MM.1S (cell line): ENCODE data around the gene ADAMTS19.
"Not testable (repeated sequence)": the region's sequence is repeated elsewhere in the genome, so short reads cannot be mapped to it uniquely, and the experiment has no call there.

Experiments used
- DNase-seq: peaks from one replicate; pipeline ENCODE4 v3.0.0-alpha.2; 2015
- H2AFZ ChIP-seq: fragments of 300-600 bp; sonication (generic); 2 replicates; pipeline ENCODE4 v1.6.0; 2016; ENCODE audit warnings: antibody characterized with exemption, low read length
- H3F3A ChIP-seq: fragments of 300-600 bp; sonication (generic); 2 replicates; pipeline ENCODE4 v1.6.1; 2016; ENCODE audit warnings: mild to moderate bottlenecking, antibody characterized with exemption, low read length, moderate library complexity, mixed read lengths; ENCODE audit not compliant: insufficient read depth
- H3K27ac ChIP-seq: fragments of 300-600 bp; sonication (generic); 2 replicates; pipeline ENCODE4 v1.5.1; 2016; ENCODE audit warnings: mild to moderate bottlenecking, low read length
- H3K27me3 ChIP-seq: fragments of 300-600 bp; sonication (generic); replicated peaks from 2 replicates; pipeline ENCODE4 v1.6.0; 2016; ENCODE audit warnings: low read length; ENCODE audit not compliant: insufficient read depth
- H3K36me3 ChIP-seq: fragments of 300-600 bp; sonication (generic); replicated peaks from 2 replicates; pipeline ENCODE4 v1.6.1; 2016; ENCODE audit warnings: mild to moderate bottlenecking, low read length, mixed read lengths; ENCODE audit not compliant: insufficient read depth
- H3K4me1 ChIP-seq: fragments of 300-600 bp; sonication (generic); 2 replicates; pipeline ENCODE4 v1.6.1; 2016; ENCODE audit warnings: low read length, mixed read lengths
- H3K4me2 ChIP-seq: fragments of 300-600 bp; sonication (generic); 2 replicates; pipeline ENCODE4 v1.6.0; 2016; ENCODE audit warnings: low read depth, low read length
- H3K4me3 ChIP-seq: fragments of 300-600 bp; sonication (generic); 2 replicates; pipeline ENCODE4 v1.5.1; 2016; ENCODE audit warnings: low read length, mixed read lengths
- H3K79me2 ChIP-seq: fragments of 300-600 bp; sonication (generic); 2 replicates; pipeline ENCODE4 v1.6.1; 2016; ENCODE audit warnings: mixed run types, low read length, mixed read lengths
- H3K9ac ChIP-seq: fragments of 300-600 bp; sonication (generic); 2 replicates; pipeline ENCODE4 v1.6.1; 2016; ENCODE audit warnings: low read length, mixed read lengths
- H3K9me2 ChIP-seq: fragments of 300-600 bp; sonication (generic); replicated peaks from 2 replicates; pipeline ENCODE4 v1.6.1; 2016; ENCODE audit warnings: mild to moderate bottlenecking, low read length, mixed read lengths; ENCODE audit not compliant: insufficient read depth
- H3K9me3 ChIP-seq: fragments of 300-600 bp; sonication (generic); replicated peaks from 2 replicates; pipeline ENCODE4 v1.6.1; 2016; ENCODE audit warnings: mild to moderate bottlenecking, low read length, mixed read lengths; ENCODE audit not compliant: insufficient read depth
- H4K20me1 ChIP-seq: fragments of 300-600 bp; sonication (generic); 2 replicates; pipeline ENCODE4 v1.6.1; 2016; ENCODE audit warnings: mild to moderate bottlenecking, low read length, moderate library complexity, mixed read lengths; ENCODE audit not compliant: insufficient read depth
- CTCF ChIP-seq: fragments of 300-600 bp; sonication (generic); IDR thresholded peaks from 2 replicates; pipeline ENCODE4 v1.5.1; 2016; ENCODE audit warnings: antibody characterized with exemption, low read length, mixed read lengths
- EZH2 ChIP-seq: fragments of 300-600 bp; sonication (generic); optimal IDR thresholded peaks from 2 replicates; pipeline ENCODE3; 2017; ENCODE audit warnings: low read depth, mild to moderate bottlenecking, antibody characterized with exemption, low read length, mixed read lengths
- EZH2phosphoT487 ChIP-seq: fragments of 300-600 bp; sonication (generic); IDR thresholded peaks from 2 replicates; pipeline ENCODE4 v1.6.1; 2018; ENCODE audit warnings: antibody characterized with exemption, low read length

The ADAMTS19 gene

GRCh38 chr5:129622531-129622930 is 162.4 kb downstream of the ADAMTS19 start:
- no peaks in the 10 kb centered on the region for H3K36me3 ChIP-seq
- H3K79me2 ChIP-seq: no peaks in the 10 kb centered on the region
- no peaks in the 10 kb centered on the region for H3K9me2 ChIP-seq
- H2AFZ ChIP-seq: no peak overlapping the region
- H3K9ac ChIP-seq: no peak overlapping the region
- H3F3A ChIP-seq: no peaks in the 10 kb centered on the region
- H3K27ac ChIP-seq: no peak overlapping the region
- no peak overlapping the region for H3K4me2 ChIP-seq
- TF ChIP-seq CTCF: no peak
- no peak for TF ChIP-seq EZH2
- no peak for TF ChIP-seq EZH2phosphoT487
- no peaks in the 10 kb centered on the region for H3K9me3 ChIP-seq
- H3K27me3 ChIP-seq: no peaks in the 10 kb centered on the region
- no peaks in the 10 kb centered on the region for H4K20me1 ChIP-seq
- H3K4me1 ChIP-seq: peaks cover 6% of the 10 kb centered on the region; the same call in 1 of the 2 replicates
- no peak for DNase-seq
- no peak overlapping the region for H3K4me3 ChIP-seq

GRCh38 chr5:129629575-129629974 is 169.5 kb downstream of the ADAMTS19 start:
- Histone ChIP-seq H3K9me3 (no peaks in the 10 kb centered on the region), H3K4me2 (no peak overlapping the region), H3F3A (no peaks in the 10 kb centered on the region), H2AFZ (no peak overlapping the region), H3K4me3 (no peak overlapping the region), H4K20me1 (no peaks in the 10 kb centered on the region), H3K27me3 (no peaks in the 10 kb centered on the region), H3K4me1 (no peaks in the 10 kb centered on the region), H3K27ac (no peak overlapping the region), H3K9me2 (no peaks in the 10 kb centered on the region), H3K9ac (no peak overlapping the region), H3K36me3 (no peaks in the 10 kb centered on the region), H3K79me2 (no peaks in the 10 kb centered on the region)
- no peak for DNase-seq
- TF ChIP-seq CTCF (no peak), EZH2 (no peak), EZH2phosphoT487 (no peak)

- H2AFZ ChIP-seq: no peak overlapping the region
- TF ChIP-seq EZH2 (no peak), EZH2phosphoT487 (no peak), CTCF (no peak)
- H3K27me3 ChIP-seq: no peaks in the 10 kb centered on the region
- no peaks in the 10 kb centered on the region for H3F3A ChIP-seq
- H3K9ac ChIP-seq: no peak overlapping the region
- H3K9me2 ChIP-seq: no peaks in the 10 kb centered on the region
- H3K4me1 ChIP-seq: no peaks in the 10 kb centered on the region
- no peak overlapping the region for H3K27ac ChIP-seq
- H3K9me3 ChIP-seq: no peaks in the 10 kb centered on the region
- H3K4me3 ChIP-seq: no peak overlapping the region
- no peak overlapping the region for H3K4me2 ChIP-seq
- H3K36me3 ChIP-seq: no peaks in the 10 kb centered on the region
- H3K79me2 ChIP-seq: no peaks in the 10 kb centered on the region
- DNase-seq: no peak
- H4K20me1 ChIP-seq: no peaks in the 10 kb centered on the region
Observed at GRCh38 chr5:129630101-129630500, 170.0 kb downstream of the ADAMTS19 start.

- TF ChIP-seq EZH2: no peak
- no peak for TF ChIP-seq CTCF
- no peak for TF ChIP-seq EZH2phosphoT487
- no peaks in the 10 kb centered on the region for H3K36me3 ChIP-seq
- no peaks in the 10 kb centered on the region for H3K27me3 ChIP-seq
- no peaks in the 10 kb centered on the region for H3K9me3 ChIP-seq
- H3K4me1 ChIP-seq: no peaks in the 10 kb centered on the region
- no peaks in the 10 kb centered on the region for H4K20me1 ChIP-seq
- H3K4me3 ChIP-seq: no peak overlapping the region
- no peak overlapping the region for H2AFZ ChIP-seq
- no peaks in the 10 kb centered on the region for H3K9me2 ChIP-seq
- H3F3A ChIP-seq: no peaks in the 10 kb centered on the region
- H3K27ac ChIP-seq: no peak overlapping the region
- H3K4me2 ChIP-seq: no peak overlapping the region
- H3K9ac ChIP-seq: no peak overlapping the region
- no peaks in the 10 kb centered on the region for H3K79me2 ChIP-seq
- DNase-seq: no peak
Observed at GRCh38 chr5:129631961-129632360, 171.9 kb downstream of the ADAMTS19 start.

GRCh38 chr5:129637501-129637900 is 177.4 kb downstream of the ADAMTS19 start:
- H3K27ac ChIP-seq: peak overlapping the region; percentile 2; the same call in 1 of the 2 replicates
- DNase-seq, H3K9me3 ChIP-seq, H3K79me2 ChIP-seq, H3F3A ChIP-seq, H3K27me3 ChIP-seq, H4K20me1 ChIP-seq, H3K4me1 ChIP-seq, H3K36me3 ChIP-seq, H2AFZ ChIP-seq, H3K9ac ChIP-seq, H3K4me3 ChIP-seq, H3K9me2 ChIP-seq: not testable (repeated sequence)
- peak overlapping the region; percentile 19; the same call in 1 of the 2 replicates for H3K4me2 ChIP-seq
